SK-N-MC (cell line): Measurements from ENCODE around the gene TAPBP.

ENCODE experiments used
- FOXP2 ChIP-seq: optimal IDR thresholded peaks from 2 replicates; pipeline ENCODE3; 2011; ENCODE audit warnings: mild to moderate bottlenecking, moderate library complexity; ENCODE audit not compliant: insufficient read depth; ENCODE audit errors: extremely low read length, control extremely low read depth
- POLR2AphosphoS5 ChIP-seq: IDR thresholded peaks from 2 replicates; pipeline ENCODE4 v1.6.1; 2012; ENCODE audit warnings: mild to moderate bottlenecking, low read depth, low read length, borderline replicate concordance

DNA sequence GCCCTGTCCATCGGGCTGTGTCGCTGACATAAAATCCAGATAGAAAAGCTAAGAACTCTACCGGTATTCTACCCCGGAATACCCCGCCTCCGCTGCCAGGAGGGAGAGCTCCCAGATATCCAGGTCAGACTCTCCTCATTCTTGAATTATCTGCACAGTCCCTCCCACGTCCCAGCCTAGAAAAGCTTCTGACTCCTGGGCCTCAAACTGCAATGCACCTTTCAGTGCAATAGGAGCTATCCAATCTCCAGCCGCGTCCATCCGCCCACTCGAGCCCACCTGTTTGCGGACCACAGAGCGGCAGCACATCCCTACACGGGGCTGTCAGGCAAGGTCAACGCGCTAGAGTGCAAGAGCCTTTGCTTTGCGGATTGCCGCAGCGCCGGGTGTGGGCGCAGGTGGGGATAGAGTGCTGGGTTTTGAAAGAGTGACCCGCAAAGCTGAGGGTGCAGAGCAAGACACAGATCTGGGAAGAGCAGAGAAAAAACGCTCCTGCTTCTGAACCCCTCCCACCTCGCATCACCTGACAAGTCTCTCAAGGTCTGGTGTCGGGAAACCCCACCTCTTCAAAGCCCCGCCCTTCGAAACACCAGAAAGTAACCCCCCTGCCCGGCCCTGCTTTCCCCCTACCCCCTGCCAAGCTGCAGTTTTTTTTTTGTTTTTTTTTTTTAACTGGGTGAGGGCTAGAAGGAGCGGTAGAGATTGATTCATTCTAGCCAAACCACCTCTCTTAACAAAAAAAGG lies 1.3 kb downstream of the TAPBP start:
- TF ChIP-seq POLR2AphosphoS5 (no peak), FOXP2 (no peak)
